Measurements from ENCODE around the gene HEXB. TPM values are rescaled to one million over a fixed set of nuclear protein-coding genes. Genes with fewer than 3 reads are reported as not detected.

Gene HEXB
- polyA plus RNA-seq, 1 experiment, result 246 TPM

DNA sequence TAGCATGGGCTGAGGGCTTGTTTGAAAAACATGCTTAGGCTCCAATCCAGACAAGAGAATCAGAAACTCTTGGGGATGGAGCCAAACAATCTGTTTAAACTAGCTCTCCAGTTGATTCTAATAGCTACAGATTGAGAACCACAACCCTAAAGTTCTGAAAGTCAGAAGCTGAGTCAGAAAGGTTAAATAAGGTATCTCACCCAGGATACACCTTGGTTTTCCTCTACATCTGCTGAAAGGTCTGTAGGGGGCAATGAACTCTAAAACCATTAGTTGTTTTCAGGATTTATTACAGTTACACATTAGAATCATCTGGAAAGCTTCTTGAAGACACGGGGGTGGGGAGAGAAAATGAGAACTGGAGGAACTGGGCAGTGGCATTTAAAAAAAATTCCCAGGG is 76.2 kb downstream of the HEXB start:
- H3K4me3 ChIP-seq (ENCODE audit: low read depth, low read length), result no peak overlapping the region
- TF ChIP-seq, protein P1, sequence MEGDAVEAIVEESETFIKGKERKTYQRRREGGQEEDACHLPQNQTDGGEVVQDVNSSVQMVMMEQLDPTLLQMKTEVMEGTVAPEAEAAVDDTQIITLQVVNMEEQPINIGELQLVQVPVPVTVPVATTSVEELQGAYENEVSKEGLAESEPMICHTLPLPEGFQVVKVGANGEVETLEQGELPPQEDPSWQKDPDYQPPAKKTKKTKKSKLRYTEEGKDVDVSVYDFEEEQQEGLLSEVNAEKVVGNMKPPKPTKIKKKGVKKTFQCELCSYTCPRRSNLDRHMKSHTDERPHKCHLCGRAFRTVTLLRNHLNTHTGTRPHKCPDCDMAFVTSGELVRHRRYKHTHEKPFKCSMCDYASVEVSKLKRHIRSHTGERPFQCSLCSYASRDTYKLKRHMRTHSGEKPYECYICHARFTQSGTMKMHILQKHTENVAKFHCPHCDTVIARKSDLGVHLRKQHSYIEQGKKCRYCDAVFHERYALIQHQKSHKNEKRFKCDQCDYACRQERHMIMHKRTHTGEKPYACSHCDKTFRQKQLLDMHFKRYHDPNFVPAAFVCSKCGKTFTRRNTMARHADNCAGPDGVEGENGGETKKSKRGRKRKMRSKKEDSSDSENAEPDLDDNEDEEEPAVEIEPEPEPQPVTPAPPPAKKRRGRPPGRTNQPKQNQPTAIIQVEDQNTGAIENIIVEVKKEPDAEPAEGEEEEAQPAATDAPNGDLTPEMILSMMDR (IDR thresholded peaks at IDR 0.05; ENCODE audit: low read depth, low read length), result no peak
- CTCF ChIA-PET, result interaction anchor here (0.6 kb wide), 1 partner anchor 45 kb away, joined by 5 read pairs; no protein-coding TSS in a partner anchor
- POLR2A ChIA-PET, result no interaction called here
- no peaks in the 10 kb centered on the region for H3K27me3 ChIP-seq (ENCODE audit: control insufficient read depth, insufficient read depth, low read length)
- no peak for DNase-seq (ENCODE audit: low read depth, low spot score)
- H3K9me3 ChIP-seq (ENCODE audit: control insufficient read depth, insufficient read depth, low read length), result no peaks in the 10 kb centered on the region
- no peak overlapping the region for H3K27ac ChIP-seq (ENCODE audit: low read depth, low read length)

DNA sequence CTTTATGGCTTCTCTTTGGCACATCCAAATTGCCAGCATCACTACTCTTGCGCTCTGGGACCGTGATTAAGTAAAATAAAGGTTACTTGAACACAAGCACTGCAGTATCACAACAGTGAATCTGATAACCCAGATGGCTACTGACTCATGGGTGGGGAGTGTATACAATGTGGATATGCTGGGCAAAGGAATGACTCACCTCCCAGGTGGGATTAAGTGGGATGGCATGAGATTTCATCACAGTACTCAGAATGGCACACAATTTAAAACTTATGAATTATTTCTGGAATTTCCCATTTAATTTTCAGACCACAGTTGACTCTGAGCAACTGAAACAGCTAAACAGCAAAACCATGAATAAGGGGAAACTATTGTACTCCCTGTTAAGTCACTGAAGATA is 77.6 kb downstream of the HEXB start:
- CTCF ChIA-PET, result interaction anchor here (0.6 to 1.8 kb wide), 3 partner anchors 474 to 742 kb away, joined by 3 to 5 read pairs (median 5); no protein-coding TSS in a partner anchor
- H3K4me3 ChIP-seq (ENCODE audit: low read depth, low read length), result no peak overlapping the region
- TF ChIP-seq, protein P1 (IDR thresholded peaks at IDR 0.05; ENCODE audit: low read depth, low read length), result no peak

DNA sequence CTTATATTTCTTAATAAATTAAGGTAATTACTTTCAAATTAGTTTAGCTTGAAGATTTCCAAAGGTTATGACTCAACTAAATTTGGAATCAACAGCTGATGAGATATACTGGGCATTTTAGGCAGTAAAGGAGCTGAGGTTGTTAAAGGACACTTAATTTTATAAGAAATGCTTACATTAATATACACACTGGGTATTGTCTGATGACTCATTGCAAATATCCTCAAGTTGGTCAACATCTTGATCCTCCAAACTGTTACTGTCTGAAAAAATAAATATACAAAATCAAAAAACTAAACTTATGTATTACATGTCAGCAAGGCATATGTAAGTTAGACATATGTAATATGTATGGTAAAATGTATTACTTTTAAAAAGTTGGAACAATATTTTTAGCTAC is 78.5 kb downstream of the HEXB start:
- Histone ChIP-seq H3K4me3 (ENCODE audit: low read depth, low read length) (no peak overlapping the region), H3K27ac (ENCODE audit: low read depth, low read length) (no peak overlapping the region), H3K9me3 (ENCODE audit: control insufficient read depth, insufficient read depth, low read length) (peaks cover 2% of the 10 kb centered on the region; the same call in 1 of the 2 replicates), H3K27me3 (ENCODE audit: control insufficient read depth, insufficient read depth, low read length) (no peaks in the 10 kb centered on the region)
- DNase-seq (ENCODE audit: low read depth, low spot score), result no peak
- TF ChIP-seq, protein P1 (IDR thresholded peaks at IDR 0.05; ENCODE audit: low read depth, low read length), result no peak
- CTCF ChIA-PET, result interaction anchor here (0.6 to 2.1 kb wide), 8 partner anchors 10 to 741 kb away, joined by 3 to 7 read pairs (median 4); no protein-coding TSS in a partner anchor
- POLR2A ChIA-PET, result no interaction called here

More for the DNA sequence above, 77.6 kb downstream of the HEXB start:
- no peak overlapping the region for H3K27ac ChIP-seq (ENCODE audit: low read depth, low read length)
- DNase-seq (ENCODE audit: low read depth, low spot score), result peak; percentile 55
- H3K9me3 ChIP-seq (ENCODE audit: control insufficient read depth, insufficient read depth, low read length), result peaks cover 2% of the 10 kb centered on the region; the same call in 1 of the 2 replicates
- POLR2A ChIA-PET, result interaction anchor here (0.8 kb wide), 1 partner anchor 475 kb away, joined by 3 read pairs; no protein-coding TSS in a partner anchor
- H3K27me3 ChIP-seq (ENCODE audit: control insufficient read depth, insufficient read depth, low read length), result no peaks in the 10 kb centered on the region

DNA sequence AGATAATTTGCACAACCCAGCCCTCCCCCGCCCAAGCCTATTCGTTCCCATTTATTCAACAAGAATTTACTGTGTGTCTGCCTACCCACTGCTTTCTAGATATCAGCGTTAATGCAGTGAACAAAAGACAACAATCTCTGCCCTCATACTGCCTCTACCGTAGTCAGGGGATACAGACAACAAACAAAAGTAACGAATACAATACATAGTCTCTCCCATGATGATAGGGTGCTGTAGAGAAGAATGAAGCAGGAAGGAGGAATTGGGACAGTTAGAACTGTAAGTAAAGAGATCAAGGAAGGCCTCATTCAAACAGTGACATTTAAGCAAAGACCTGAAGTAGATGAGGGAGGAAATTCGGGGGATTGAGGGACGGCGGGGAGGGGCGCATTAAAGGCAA is 80.2 kb downstream of the HEXB start:
- Histone ChIP-seq H3K4me3 (ENCODE audit: low read depth, low read length) (no peak overlapping the region; the same call in 1 of the 2 replicates), H3K27ac (ENCODE audit: low read depth, low read length) (no peak overlapping the region), H3K9me3 (ENCODE audit: control insufficient read depth, insufficient read depth, low read length) (peaks cover 2% of the 10 kb centered on the region; the same call in 1 of the 2 replicates), H3K27me3 (ENCODE audit: control insufficient read depth, insufficient read depth, low read length) (no peaks in the 10 kb centered on the region)
- TF ChIP-seq, protein P1 (IDR thresholded peaks at IDR 0.05; ENCODE audit: low read depth, low read length), result no peak
- ChIA-PET CTCF (no interaction called here), POLR2A (no interaction called here)
- no peak for DNase-seq (ENCODE audit: low read depth, low spot score)

DNA sequence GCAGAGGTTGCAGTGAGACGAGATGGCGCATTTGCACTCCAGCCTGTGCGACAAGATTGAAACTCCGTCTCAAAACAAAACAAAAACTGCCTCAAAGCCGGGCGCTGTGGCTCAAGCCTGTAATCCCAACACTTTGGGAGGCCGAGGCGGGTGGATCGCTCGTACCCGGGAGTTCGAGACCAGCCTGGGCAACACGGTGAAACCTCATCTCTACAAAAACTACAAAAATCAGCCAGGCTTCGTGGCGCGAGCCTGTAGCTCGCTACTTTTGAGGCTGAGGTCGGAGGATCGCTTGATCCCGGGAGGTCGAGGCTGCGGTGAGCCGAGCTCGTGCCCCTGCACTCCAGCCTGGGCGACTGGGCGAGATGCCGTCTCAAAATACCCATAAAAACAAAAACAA is 80.9 kb downstream of the HEXB start:
- POLR2A ChIA-PET, result no interaction called here
- TF ChIP-seq, protein P1 (IDR thresholded peaks at IDR 0.05; ENCODE audit: low read depth, low read length), result no peak
- peak overlapping the region; percentile 99 for H3K4me3 ChIP-seq (ENCODE audit: low read depth, low read length)
- H3K27ac ChIP-seq (ENCODE audit: low read depth, low read length), result no peak overlapping the region
- no peak for DNase-seq (ENCODE audit: low read depth, low spot score)
- CTCF ChIA-PET, result interaction anchor here (0.6 to 1.5 kb wide), 10 partner anchors 12 to 471 kb away, joined by 3 to 9 read pairs (median 4); partner anchors contain the start of gene ANKRD31
- H3K27me3 ChIP-seq (ENCODE audit: control insufficient read depth, insufficient read depth, low read length), result no peaks in the 10 kb centered on the region
- peaks cover 2% of the 10 kb centered on the region; the same call in 1 of the 2 replicates for H3K9me3 ChIP-seq (ENCODE audit: control insufficient read depth, insufficient read depth, low read length)

All from AG04450 (cell line).